GM19395 (cell line): ENCODE measurements around the gene BRD9.
"Not testable (repeated sequence)": the region's sequence is repeated elsewhere in the genome, so short reads cannot be mapped to it uniquely, and the experiment has no call there.

ENCODE experiments used
- ATAC-seq: cut with Tn5 transposase; IDR thresholded peaks from one replicate; pipeline ENCODE4 v1.9.1; 2021; ENCODE audit warnings: mild to moderate bottlenecking, moderate library complexity; ENCODE audit not compliant: unreplicated experiment

BRD9 gene

GRCh38 chr5:860506-861150, 32.0 kb downstream of the BRD9 start:
- ATAC-seq: no peak

- no peak for ATAC-seq
Observed at GRCh38 chr5:859798-860296, 32.8 kb downstream of the BRD9 start.

- ATAC-seq: no peak
Observed at GRCh38 chr5:859391-859790, 33.2 kb downstream of the BRD9 start.

GRCh38 chr5:858726-859125, 33.9 kb downstream of the BRD9 start:
- no peak for ATAC-seq

- ATAC-seq: no peak
Observed at GRCh38 chr5:856531-857425, 35.8 kb downstream of the BRD9 start.

- no peak for ATAC-seq
Observed at GRCh38 chr5:855771-856530, 36.6 kb downstream of the BRD9 start.

- no peak for ATAC-seq
Observed at GRCh38 chr5:854966-855743, 37.4 kb downstream of the BRD9 start.

GRCh38 chr5:854217-854616, 38.4 kb downstream of the BRD9 start:
- no peak for ATAC-seq

GRCh38 chr5:853416-854090, 39.0 kb downstream of the BRD9 start:
- not testable (repeated sequence) for ATAC-seq

GRCh38 chr5:852431-853401, 39.9 kb downstream of the BRD9 start:
- no peak for ATAC-seq

GRCh38 chr5:852018-852417, 40.6 kb downstream of the BRD9 start:
- ATAC-seq: no peak

- ATAC-seq: no peak
Observed at GRCh38 chr5:851553-851952, 41.0 kb downstream of the BRD9 start.

GRCh38 chr5:851076-851475, 41.5 kb downstream of the BRD9 start:
- no peak for ATAC-seq

- ATAC-seq: no peak
Observed at GRCh38 chr5:850511-851006, 42.0 kb downstream of the BRD9 start, which contains the start of gene ZDHHC11. Gene ZDHHC11 (minus strand): TSS chr5:850986. CDS start chr5:850602, 384 bp downstream.

- ATAC-seq: no peak
Observed at GRCh38 chr5:849651-850301, 42.8 kb downstream of the BRD9 start.

- ATAC-seq: no peak
Observed at GRCh38 chr5:848671-849111, 43.9 kb downstream of the BRD9 start.

GRCh38 chr5:847736-848135, 44.9 kb downstream of the BRD9 start:
- not testable (repeated sequence) for ATAC-seq

- not testable (repeated sequence) for ATAC-seq
Observed at GRCh38 chr5:847212-847611, 45.4 kb downstream of the BRD9 start.
